Common myeloid progenitor, CD34-positive (primary cell): ENCODE measurements around the gene HIVEP1.

Experiments
- CTCF ChIA-PET: fragments of 350-600 bp; sonication (Branson Sonifier 250); formaldehyde crosslinking; loops from one replicate; lab custom pipeline; 2021; ENCODE audit warnings: antibody characterized with exemption; lab: Charles Lee
- POLR2A ChIA-PET: fragments of 350-600 bp; sonication (Branson Sonifier 250); formaldehyde crosslinking; loops from one replicate; lab custom pipeline; 2021; ENCODE audit warnings: antibody characterized with exemption; lab: Charles Lee
- DNase-seq, 3 donors: peaks; one replicate each; pipeline versions ENCODE4 v3.0.0 to v3.0.0-alpha.2; 2013
- H3K27ac ChIP-seq, 2 experiments: 1 replicate in 1 of 2; 2 replicates in 1 of 2; pipeline ENCODE4 v1.7.0; 2013; ENCODE audit warnings: inconsistent platforms in 2 of 2, low read length in 2 of 2, mild to moderate bottlenecking in 2 of 2, low read depth in 1 of 2, moderate library complexity in 1 of 2; ENCODE audit not compliant: severe bottlenecking in 2 of 2, insufficient read depth in 1 of 2, poor library complexity in 1 of 2
- H3K27me3 ChIP-seq, 5 experiments: replicated peaks in 2 of 5; 1 replicate in 3 of 5; 2 replicates in 2 of 5; pipeline versions ENCODE4 v1.6.1 to v1.7.0; 2013; ENCODE audit warnings: low read length in 4 of 5, mild to moderate bottlenecking in 2 of 5, moderate library complexity in 2 of 5, inconsistent platforms in 1 of 5; ENCODE audit not compliant: insufficient read depth in 5 of 5, control insufficient read depth in 4 of 5
- H3K36me3 ChIP-seq, 4 experiments: 1 replicate in 2 of 4; 2 replicates in 2 of 4; pipeline versions ENCODE4 v1.6.1 to v1.7.0; 2013; ENCODE audit warnings: low read length in 3 of 4, control low read depth in 1 of 4, mild to moderate bottlenecking in 1 of 4; ENCODE audit not compliant: control insufficient read depth in 4 of 4, insufficient read depth in 4 of 4
- H3K4me1 ChIP-seq, 4 experiments: 1 replicate in 3 of 4; 2 replicates in 1 of 4; pipeline versions ENCODE4 v1.6.1 to v1.7.1; 2013; ENCODE audit warnings: low read length in 3 of 4, mild to moderate bottlenecking in 3 of 4, control low read depth in 1 of 4, inconsistent platforms in 1 of 4, moderate library complexity in 1 of 4; ENCODE audit not compliant: control insufficient read depth in 4 of 4, insufficient read depth in 4 of 4; ENCODE audit errors: control extremely low read depth in 1 of 4
- H3K4me3 ChIP-seq, 7 experiments: 1 replicate in 4 of 7; 2 replicates in 3 of 7; pipeline versions ENCODE4 v1.5.1 to v1.7.0; 2013; ENCODE audit warnings: mild to moderate bottlenecking in 7 of 7, low read length in 6 of 7, moderate library complexity in 6 of 7, inconsistent platforms in 2 of 7, low read depth in 2 of 7, control low read depth in 1 of 7; ENCODE audit not compliant: insufficient read depth in 4 of 7, control insufficient read depth in 1 of 7; ENCODE audit errors: extremely low read depth in 1 of 7
- H3K9me3 ChIP-seq, 5 experiments: 1 replicate in 4 of 5; 2 replicates in 1 of 5; pipeline versions ENCODE4 v1.6.1 to v1.7.1; 2013; ENCODE audit warnings: low read length in 4 of 5, mild to moderate bottlenecking in 2 of 5, inconsistent platforms in 1 of 5, low read depth in 1 of 5, moderate library complexity in 1 of 5; ENCODE audit not compliant: control insufficient read depth in 4 of 5, insufficient read depth in 2 of 5; ENCODE audit errors: control extremely low read depth in 1 of 5
- WGBS: methylation state at CpG from one replicate; pipeline ENCODE4 v1.1.5; 2013; ENCODE audit not compliant: insufficient coverage; 5-methylcytosine and 5-hydroxymethylcytosine counted together

HIVEP1 gene

GRCh38 chr6:12208673-12209072 is 196.6 kb downstream of the HIVEP1 start:
- 100% methylated on average over 1 of the region's 4 CpGs for WGBS
- Histone ChIP-seq H3K4me1 (no peaks in the 10 kb centered on the region), H3K4me3 (no peak overlapping the region), H3K9me3 (peaks cover 0 to 2% (median 0%) of the 10 kb centered on the region in 5 experiments), H3K27me3 (no peaks in the 10 kb centered on the region), H3K27ac (no peak overlapping the region), H3K36me3 (no peaks in the 10 kb centered on the region)
- DNase-seq, result no peak
- CTCF ChIA-PET, result no interaction called here
- POLR2A ChIA-PET, result no interaction called here
